A549 treated with RU486 at 1 μM for 4 hours (cell line): Measurements from ENCODE around the gene CLEC4F. TPM values are rescaled to one million over a fixed set of nuclear protein-coding genes. Genes with fewer than 3 reads are reported as not detected.

Source experiments
- total RNA-seq: library from RNA; stranded (reverse); fragments of 200-300 nt; extraction: Qiagen RNA extraction; gene quantifications from 5 replicates; pipeline ENCODE4 v1.2.3, GENCODE V29; 2022; ENCODE audit warnings: low read depth

The CLEC4F gene, protein sequence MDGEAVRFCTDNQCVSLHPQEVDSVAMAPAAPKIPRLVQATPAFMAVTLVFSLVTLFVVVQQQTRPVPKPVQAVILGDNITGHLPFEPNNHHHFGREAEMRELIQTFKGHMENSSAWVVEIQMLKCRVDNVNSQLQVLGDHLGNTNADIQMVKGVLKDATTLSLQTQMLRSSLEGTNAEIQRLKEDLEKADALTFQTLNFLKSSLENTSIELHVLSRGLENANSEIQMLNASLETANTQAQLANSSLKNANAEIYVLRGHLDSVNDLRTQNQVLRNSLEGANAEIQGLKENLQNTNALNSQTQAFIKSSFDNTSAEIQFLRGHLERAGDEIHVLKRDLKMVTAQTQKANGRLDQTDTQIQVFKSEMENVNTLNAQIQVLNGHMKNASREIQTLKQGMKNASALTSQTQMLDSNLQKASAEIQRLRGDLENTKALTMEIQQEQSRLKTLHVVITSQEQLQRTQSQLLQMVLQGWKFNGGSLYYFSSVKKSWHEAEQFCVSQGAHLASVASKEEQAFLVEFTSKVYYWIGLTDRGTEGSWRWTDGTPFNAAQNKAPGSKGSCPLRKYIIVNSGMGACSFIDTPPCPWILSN
- not detected in 5 replicates for total RNA-seq

DNA sequence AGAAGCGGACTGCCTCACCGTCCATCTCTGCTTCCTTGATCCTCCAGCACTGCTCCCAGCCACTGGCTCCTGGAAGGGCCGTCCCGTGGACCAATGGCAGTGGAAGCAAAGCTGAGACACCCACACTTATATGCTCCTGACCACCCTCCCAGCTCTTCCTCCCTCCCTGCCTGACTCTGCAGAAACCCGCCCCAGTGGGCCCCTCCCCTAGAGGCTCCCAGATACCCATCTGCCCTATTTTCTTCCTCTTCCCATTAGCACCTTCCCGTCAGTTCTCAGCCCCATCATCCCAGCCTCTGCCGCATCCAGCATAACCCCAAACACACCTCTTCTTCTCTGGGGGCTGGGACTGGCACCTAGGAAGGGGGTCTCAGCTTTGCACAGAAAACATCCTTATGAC lies at the start of gene CLEC4F:
Gene CLEC4F, minus strand, starts transcription at position 101 of the 400 bp plus-strand sequence. Its CDS starts 76 bp downstream, at position 25.

DNA sequence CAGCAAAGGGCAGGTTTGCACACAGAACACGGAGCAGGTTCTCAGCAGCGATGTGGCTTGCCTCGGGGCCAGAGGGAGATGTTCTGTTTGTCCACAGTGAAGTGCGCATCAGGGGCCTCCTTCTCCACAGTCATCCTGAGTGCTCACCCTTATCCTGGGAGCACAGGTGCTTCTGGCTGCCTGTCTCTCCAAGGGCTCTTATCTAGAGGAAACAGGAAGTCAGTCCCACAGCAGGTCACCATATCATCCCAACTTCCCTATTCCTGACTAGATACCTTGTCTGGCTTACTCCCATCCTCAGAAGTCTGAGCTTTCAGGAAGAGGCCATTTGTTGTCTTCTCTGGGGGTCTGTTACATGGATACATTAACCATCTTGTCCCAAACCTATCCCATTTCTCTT lies 15.2 kb upstream of the CLEC4F start, which contains the start of gene CD207:
Gene CD207, minus strand, starts transcription at position 174 of the 400 bp plus-strand sequence. Its CDS starts 40 bp downstream, at position 134.

DNA sequence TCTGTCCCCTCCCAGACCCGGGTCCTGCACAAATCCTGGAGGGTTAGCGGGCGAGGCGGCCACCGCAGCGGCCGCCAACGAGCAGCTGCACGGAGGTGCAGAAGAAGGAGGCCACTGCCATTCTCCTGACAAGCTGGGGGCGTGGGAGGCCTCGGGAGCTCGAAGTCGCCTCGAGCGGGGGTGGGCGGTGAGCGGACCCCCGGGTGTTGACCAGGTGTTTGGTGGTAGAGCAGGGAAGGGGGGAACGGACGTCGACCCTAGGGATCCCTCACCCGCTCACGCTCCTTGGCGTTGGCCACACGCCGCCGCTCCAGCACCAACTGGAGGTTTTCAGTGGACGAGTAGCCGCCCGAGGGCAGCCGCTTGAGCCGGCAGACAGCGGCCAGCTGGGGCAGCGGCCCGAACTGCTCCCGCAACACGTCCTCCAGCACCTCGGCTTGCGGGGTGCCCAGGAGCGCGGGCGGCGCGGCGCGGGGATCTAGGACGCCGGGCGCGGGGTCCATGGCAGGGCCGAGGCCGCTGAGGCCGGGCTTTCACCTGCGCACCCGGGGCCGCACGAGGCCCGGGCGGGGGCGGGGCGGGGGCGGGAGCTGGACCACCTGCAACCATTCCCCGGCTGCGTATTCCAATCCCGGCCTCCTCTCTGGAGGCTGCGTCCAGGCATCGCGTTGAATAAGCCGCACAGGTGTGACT lies 30.1 kb downstream of the CLEC4F start, which contains the start of gene FIGLA:
Gene FIGLA, minus strand, starts transcription at position 508 of the 693 bp plus-strand sequence. Its CDS starts 5 bp downstream, at position 503.

DNA sequence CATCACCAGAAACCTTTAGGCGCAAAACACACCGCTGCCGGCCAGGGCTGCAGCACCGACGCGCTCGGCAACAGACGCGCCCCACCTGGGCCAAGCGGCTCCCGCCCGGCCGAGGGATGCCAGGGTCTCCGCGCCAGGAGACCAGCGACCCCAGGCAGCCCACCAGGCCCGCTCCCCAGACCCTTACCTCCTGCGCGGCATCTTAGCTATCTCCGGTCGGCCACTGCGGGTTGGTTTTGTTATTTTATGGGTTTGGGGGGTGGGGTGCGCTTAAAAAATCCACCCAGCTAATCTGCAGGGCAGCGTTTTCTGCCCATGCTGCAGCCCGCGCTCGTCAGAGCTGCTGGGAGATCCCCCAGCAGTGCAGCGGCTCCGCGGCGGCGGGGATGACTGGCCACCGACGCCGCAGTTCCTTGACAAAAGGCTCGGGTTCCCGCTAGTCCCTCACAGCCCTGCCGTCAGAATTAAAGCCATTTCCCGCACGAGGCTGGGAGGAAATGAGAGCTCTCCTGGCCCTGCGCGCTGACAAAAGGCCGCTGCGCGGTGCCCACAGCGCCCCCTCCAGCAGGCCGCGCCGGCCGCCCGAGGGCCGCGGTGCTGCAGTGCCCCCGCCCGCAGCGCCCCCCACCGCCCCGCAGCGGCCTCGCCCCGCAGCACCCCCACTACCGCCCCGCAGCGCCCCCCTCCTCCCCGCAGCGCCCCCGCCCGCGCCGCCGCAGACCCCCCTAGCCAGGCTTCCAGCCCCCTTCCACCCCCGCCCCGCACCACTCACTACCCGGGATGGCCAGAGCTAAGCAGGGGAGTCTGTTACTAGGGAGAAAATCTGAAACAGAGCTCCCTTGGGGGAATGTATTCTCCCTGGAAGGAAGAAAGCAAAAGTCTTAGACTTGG lies 52.5 kb downstream of the CLEC4F start, which contains the start of gene ADD2:
Gene ADD2, minus strand, starts transcription at position 502 of the 891 bp plus-strand sequence. CDS start 61,792 bp downstream, outside the sequence.

Other genes starting within 250 kb of the CLEC4F start
- 20.0 to 28.1 TPM (median 23.1 TPM) in 5 replicates for gene ADD2, start 52.4 kb downstream of the CLEC4F start, total RNA-seq
- gene FIGLA, start 30.0 kb downstream of the CLEC4F start, total RNA-seq: not detected in 5 replicates
- gene CD207, start 15.2 kb upstream of the CLEC4F start, total RNA-seq: not detected in 5 replicates
- gene VAX2, start 80.0 kb upstream of the CLEC4F start, total RNA-seq: 3.2 to 6.6 TPM (median 5.1 TPM) in 5 replicates
- 0.32 to 2.5 TPM (median 2.1 TPM) in 5 replicates for gene ATP6V1B1, start 115.3 kb upstream of the CLEC4F start, total RNA-seq
- not detected in 5 replicates for gene ANKRD53, start 158.0 kb upstream of the CLEC4F start, total RNA-seq
- gene TEX261, start 174.3 kb upstream of the CLEC4F start, total RNA-seq: 73.1 to 84.6 TPM (median 83.3 TPM) in 5 replicates
- 52.3 to 77.0 TPM (median 76.0 TPM) in 5 replicates for gene NAGK, start 248.0 kb upstream of the CLEC4F start, total RNA-seq